ENCODE results near the gene POLDIP3.

GRCh38 chr22:42612336-42612735 lies 2.3 kb downstream of the POLDIP3 start:
- TF ChIP-seq CTCF (conservative IDR thresholded peaks at IDR 0.05) (no peak), ZFX (IDR thresholded peaks at IDR 0.05) (no peak)

Measured in C4-2B (cell line).